ENCODE data around the gene ACAD10. TPM values are rescaled to one million over a fixed set of nuclear protein-coding genes. Genes with fewer than 3 reads are reported as not detected.
A peak's percentile ranks its signal among the peaks of the same experiment; 100 is the strongest.
"Not testable (repeated sequence)": the region's sequence is repeated elsewhere in the genome, so short reads cannot be mapped to it uniquely, and the experiment has no call there.

Gene ACAD10
- total RNA-seq, 4 donors from 2014 or later = 58.5 to 102 (median 80.6) TPM

GRCh38 chr12:111759271-111759670 lies 73.4 kb downstream of the ACAD10 start:
- Histone ChIP-seq H3K4me1 (peaks cover 0 to 12% (median 10%) of the 10 kb centered on the region in 4 donors), H3K27ac (no peak overlapping the region), H3K9me3 (no peaks in the 10 kb centered on the region), H3K36me3 (peaks cover 0 to 29% (median 0%) of the 10 kb centered on the region in 3 donors), H3K4me3 (no peak overlapping the region), H3K27me3 (no peaks in the 10 kb centered on the region)
- no peak for TF ChIP-seq CTCF (IDR thresholded peaks at IDR 0.05)
- TF ChIP-seq POLR2A (IDR thresholded peaks at IDR 0.05) = no peak
- DNase-seq = no peak

- Histone ChIP-seq H3K27ac (no peak overlapping the region), H3K4me1 (peaks cover 0 to 12% (median 10%) of the 10 kb centered on the region in 4 donors), H3K36me3 (peaks cover 0 to 23% (median 0%) of the 10 kb centered on the region in 3 donors), H3K27me3 (no peaks in the 10 kb centered on the region), H3K4me3 (no peak overlapping the region), H3K9me3 (no peaks in the 10 kb centered on the region)
- no peak for DNase-seq
- TF ChIP-seq CTCF (IDR thresholded peaks at IDR 0.05) (no peak), POLR2A (IDR thresholded peaks at IDR 0.05) (no peak)
These were observed 74.1 kb downstream of the ACAD10 start for GRCh38 chr12:111759991-111760390.

GRCh38 chr12:111761099-111761498 lies 75.2 kb downstream of the ACAD10 start:
- Histone ChIP-seq H3K9me3 (no peaks in the 10 kb centered on the region), H3K27me3 (no peaks in the 10 kb centered on the region), H3K4me3 (no peak overlapping the region), H3K36me3 (peaks cover 0 to 12% (median 0%) of the 10 kb centered on the region in 3 donors), H3K27ac (peak overlapping the region in 1 of 4 donors; percentile 70), H3K4me1 (peaks cover 0 to 12% (median 10%) of the 10 kb centered on the region in 4 donors)
- no peak for TF ChIP-seq POLR2A (IDR thresholded peaks at IDR 0.05)
- TF ChIP-seq CTCF (IDR thresholded peaks at IDR 0.05) = no peak
- DNase-seq = peak in 2 of 3 donors; percentile 62 to 75

GRCh38 chr12:111761706-111762105 lies 75.9 kb downstream of the ACAD10 start:
- DNase-seq = no peak
- peaks cover 0 to 14% (median 10%) of the 10 kb centered on the region in 4 donors for H3K4me1 ChIP-seq
- H3K27ac ChIP-seq = peak overlapping the region in 1 of 4 donors; percentile 70
- no peak for TF ChIP-seq CTCF (IDR thresholded peaks at IDR 0.05)
- TF ChIP-seq POLR2A (IDR thresholded peaks at IDR 0.05) = no peak
- H3K9me3 ChIP-seq = no peaks in the 10 kb centered on the region
- no peaks in the 10 kb centered on the region for H3K27me3 ChIP-seq
- H3K36me3 ChIP-seq = peaks cover 0 to 6% (median 0%) of the 10 kb centered on the region in 3 donors
- no peak overlapping the region for H3K4me3 ChIP-seq

GRCh38 chr12:111763552-111763951 lies 77.7 kb downstream of the ACAD10 start:
- H3K4me1 ChIP-seq, H3K36me3 ChIP-seq, DNase-seq, H3K9me3 ChIP-seq, H3K4me3 ChIP-seq, H3K27me3 ChIP-seq: not testable (repeated sequence)
- H3K27ac ChIP-seq = peak overlapping the region in 1 of 4 donors; percentile 14

GRCh38 chr12:111764120-111764821 lies 78.4 kb downstream of the ACAD10 start:
- Histone ChIP-seq H3K4me1 (peaks cover 0 to 16% (median 4%) of the 10 kb centered on the region in 4 donors), H3K4me3 (no peak overlapping the region), H3K9me3 (no peaks in the 10 kb centered on the region), H3K36me3 (no peaks in the 10 kb centered on the region), H3K27me3 (no peaks in the 10 kb centered on the region), H3K27ac (peak overlapping the region in 1 of 4 donors; percentile 14)
- no peak for TF ChIP-seq CTCF (IDR thresholded peaks at IDR 0.05)
- DNase-seq = no peak

All from Peyer's patch (tissue), 4 donors.